ENCODE results near the gene FHIP2A.

DNA sequence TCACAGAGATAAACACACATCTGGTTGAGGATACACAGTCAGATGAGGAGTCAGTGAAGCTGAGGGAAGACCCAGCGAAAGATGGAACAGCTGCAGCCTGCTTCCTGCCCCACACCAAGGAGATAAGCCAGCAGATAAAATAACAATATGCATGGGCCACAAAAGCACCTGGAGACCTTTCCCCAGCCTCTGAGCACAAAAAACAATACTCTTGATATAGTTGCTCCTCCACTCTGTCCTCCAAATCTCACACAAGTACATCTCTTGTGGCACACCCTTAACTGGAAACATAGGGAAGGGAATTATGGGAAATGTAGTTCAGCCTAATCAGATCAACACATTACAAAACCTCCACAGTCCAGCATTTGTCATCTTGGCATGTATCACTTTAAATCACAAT lies 9.7 kb upstream of the FHIP2A start:
- TF ChIP-seq, protein P1, sequence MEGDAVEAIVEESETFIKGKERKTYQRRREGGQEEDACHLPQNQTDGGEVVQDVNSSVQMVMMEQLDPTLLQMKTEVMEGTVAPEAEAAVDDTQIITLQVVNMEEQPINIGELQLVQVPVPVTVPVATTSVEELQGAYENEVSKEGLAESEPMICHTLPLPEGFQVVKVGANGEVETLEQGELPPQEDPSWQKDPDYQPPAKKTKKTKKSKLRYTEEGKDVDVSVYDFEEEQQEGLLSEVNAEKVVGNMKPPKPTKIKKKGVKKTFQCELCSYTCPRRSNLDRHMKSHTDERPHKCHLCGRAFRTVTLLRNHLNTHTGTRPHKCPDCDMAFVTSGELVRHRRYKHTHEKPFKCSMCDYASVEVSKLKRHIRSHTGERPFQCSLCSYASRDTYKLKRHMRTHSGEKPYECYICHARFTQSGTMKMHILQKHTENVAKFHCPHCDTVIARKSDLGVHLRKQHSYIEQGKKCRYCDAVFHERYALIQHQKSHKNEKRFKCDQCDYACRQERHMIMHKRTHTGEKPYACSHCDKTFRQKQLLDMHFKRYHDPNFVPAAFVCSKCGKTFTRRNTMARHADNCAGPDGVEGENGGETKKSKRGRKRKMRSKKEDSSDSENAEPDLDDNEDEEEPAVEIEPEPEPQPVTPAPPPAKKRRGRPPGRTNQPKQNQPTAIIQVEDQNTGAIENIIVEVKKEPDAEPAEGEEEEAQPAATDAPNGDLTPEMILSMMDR (conservative IDR thresholded peaks at IDR 0.05; ENCODE audit: low read depth, low read length) = no peak
- TF ChIP-seq POLR2A (IDR thresholded peaks at IDR 0.05; ENCODE audit: low read depth, low read length) (no peak), RAD21 (IDR thresholded peaks at IDR 0.05; ENCODE audit: low read length) (no peak), RCOR1 (IDR thresholded peaks at IDR 0.05; ENCODE audit: insufficient replicate concordance, low read length) (no peak), MAFK (IDR thresholded peaks at IDR 0.05; ENCODE audit: low read depth, low read length) (no peak), CEBPB (IDR thresholded peaks at IDR 0.05; ENCODE audit: low read depth, low read length) (no peak), BHLHE40 (IDR thresholded peaks at IDR 0.05; ENCODE audit: low read depth, low read length) (no peak), RFX5 (IDR thresholded peaks at IDR 0.05; ENCODE audit: low read depth, low read length) (no peak), MAZ (IDR thresholded peaks at IDR 0.05; ENCODE audit: borderline replicate concordance, low read depth, low read length) (no peak), FOS (IDR thresholded peaks at IDR 0.05; ENCODE audit: low read depth, low read length) (no peak)
- TF ChIP-seq, protein P2, sequence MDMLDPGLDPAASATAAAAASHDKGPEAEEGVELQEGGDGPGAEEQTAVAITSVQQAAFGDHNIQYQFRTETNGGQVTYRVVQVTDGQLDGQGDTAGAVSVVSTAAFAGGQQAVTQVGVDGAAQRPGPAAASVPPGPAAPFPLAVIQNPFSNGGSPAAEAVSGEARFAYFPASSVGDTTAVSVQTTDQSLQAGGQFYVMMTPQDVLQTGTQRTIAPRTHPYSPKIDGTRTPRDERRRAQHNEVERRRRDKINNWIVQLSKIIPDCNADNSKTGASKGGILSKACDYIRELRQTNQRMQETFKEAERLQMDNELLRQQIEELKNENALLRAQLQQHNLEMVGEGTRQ (IDR thresholded peaks at IDR 0.05; ENCODE audit: low read depth, low read length) = no peak

Measured in IMR-90 (cell line).